ENCODE data around the gene RAD51. TPM values are rescaled to one million over a fixed set of nuclear protein-coding genes. Genes with fewer than 3 reads are reported as not detected.

The RAD51 gene
- total and polyA plus RNA-seq, 2 of the 8 experiments (the other 6 are each of a cell fraction or from before 2014, with no cell fraction given) = 32.2 to 42.4 TPM

DNA sequence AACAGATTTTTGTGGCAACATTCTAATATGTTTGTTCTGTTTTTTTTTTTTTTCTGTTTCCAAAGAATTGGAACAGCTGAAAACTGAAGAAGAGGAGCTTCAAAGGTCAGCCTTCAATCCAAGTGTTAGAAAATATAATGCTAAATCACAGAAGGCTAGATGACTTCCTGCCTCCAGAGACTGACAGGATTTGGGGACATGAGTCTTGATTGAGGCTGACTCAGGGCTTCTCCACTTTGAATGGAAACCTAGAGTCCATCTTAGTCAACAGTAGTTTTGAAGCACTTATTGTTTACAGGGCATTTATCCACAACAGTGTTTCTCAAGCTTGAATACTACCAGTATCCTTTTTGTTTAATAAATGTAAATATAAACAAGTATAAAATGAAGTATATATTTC lies 44.5 kb upstream of the RAD51 start:
- TF ChIP-seq HDAC6 (IDR thresholded peaks at IDR 0.05; ENCODE audit: low read depth, low read length) = no peak
- TF ChIP-seq KDM4A (IDR thresholded peaks at IDR 0.05; ENCODE audit: low read depth, low read length, severe bottlenecking) = no peak
- no peak for TF ChIP-seq RBBP5 (IDR thresholded peaks at IDR 0.05; ENCODE audit: borderline replicate concordance, low read depth, low read length)
- no peak for TF ChIP-seq NANOG (IDR thresholded peaks at IDR 0.05; ENCODE audit: insufficient read depth, low read depth, low read length, poor library complexity, severe bottlenecking)
- no peak for TF ChIP-seq BRCA1 (IDR thresholded peaks at IDR 0.05; ENCODE audit: low read depth, low read length)
- no peak for TF ChIP-seq RNF2 (IDR thresholded peaks at IDR 0.05; ENCODE audit: borderline replicate concordance, low read depth, low read length, missing control alignments, poor library complexity, severe bottlenecking)
- no peak for TF ChIP-seq ASH2L (IDR thresholded peaks at IDR 0.05; ENCODE audit: low read length)
- no peak overlapping the region for H3K18ac ChIP-seq (ENCODE audit: extremely low read depth, low read length)
- no peak overlapping the region for H2AFZ ChIP-seq (ENCODE audit: low read length)
- no peak overlapping the region for H2BK20ac ChIP-seq (ENCODE audit: low read length)
- CTCF ChIA-PET (ENCODE audit: partially characterized antibody) = interaction anchor here (0.6 kb wide), 1 partner anchor 376 kb away, joined by 3 read pairs; no protein-coding TSS in a partner anchor
- H3K27ac ChIP-seq (ENCODE audit: low read depth, low read length) = no peak overlapping the region
- H3K79me2 ChIP-seq (ENCODE audit: control insufficient read depth in 1 of 2, insufficient read depth in 2 of 2, low read length in 2 of 2) = no peaks in the 10 kb centered on the region
- no peak overlapping the region for H2BK120ac ChIP-seq (replicated peaks; ENCODE audit: low read depth, low read length)
- no peaks in the 10 kb centered on the region for H3K4me1 ChIP-seq (replicated peaks in 1 of 4; ENCODE audit: control insufficient read depth in 3 of 4, insufficient read depth in 4 of 4, low read length in 3 of 4)
- H4K20me1 ChIP-seq (replicated peaks in 1 of 2; ENCODE audit: control insufficient read depth in 1 of 2, insufficient read depth in 2 of 2, low read length in 2 of 2) = no peaks in the 10 kb centered on the region
- no peak overlapping the region for H2BK12ac ChIP-seq (ENCODE audit: low read depth, low read length)
- POLR2A ChIA-PET (ENCODE audit: partially characterized antibody) = interaction anchor here (1.6 kb wide), 1 partner anchor 44 kb away, joined by 3 read pairs; the partner anchor contains the start of gene RAD51
- no peak overlapping the region for H2BK5ac ChIP-seq (ENCODE audit: low read depth, low read length)
- H3K23ac ChIP-seq (ENCODE audit: insufficient read length) = no peak overlapping the region
- no peaks in the 10 kb centered on the region for H3K79me1 ChIP-seq (ENCODE audit: low read depth, low read length)
- H3K9me3 ChIP-seq (ENCODE audit: insufficient read depth in 2 of 2, low read depth in 1 of 2, low read length in 1 of 2) = no peaks in the 10 kb centered on the region
- H3K36me3 ChIP-seq (ENCODE audit: control insufficient read depth in 2 of 4, insufficient read depth in 4 of 4, low read length in 3 of 4) = peaks cover 0 to 15% (median under 1%) of the 10 kb centered on the region in 4 experiments; a peak in 3 of 8 replicates
- H4K8ac ChIP-seq (ENCODE audit: extremely low read depth, insufficient read depth, low read length) = no peak overlapping the region
- H3K14ac ChIP-seq (ENCODE audit: insufficient read length) = no peak overlapping the region
- no peak overlapping the region for H3K4me3 ChIP-seq (ENCODE audit: extremely low read depth in 1 of 4, insufficient read depth in 2 of 4, low read depth in 3 of 4, low read length in 4 of 4)
- no peak overlapping the region for H3K4me2 ChIP-seq (ENCODE audit: insufficient read depth in 1 of 2, low read depth in 2 of 2, low read length in 2 of 2)
- no peak overlapping the region for H3K4ac ChIP-seq (replicated peaks; ENCODE audit: insufficient read length, low read depth, low read length)
- no peaks in the 10 kb centered on the region for H3K23me2 ChIP-seq (ENCODE audit: low read depth, low read length)
- no peak overlapping the region for H2AK5ac ChIP-seq (ENCODE audit: low read depth, low read length)
- DNase-seq (ENCODE audit: low read depth in 1 of 2, low spot score in 2 of 2) (no peak), FAIRE-seq (no peak)
- no peaks in the 10 kb centered on the region for H3K27me3 ChIP-seq (replicated peaks in 1 of 4; ENCODE audit: control insufficient read depth in 3 of 4, extremely low read depth in 1 of 4, insufficient read depth in 3 of 4, low read length in 3 of 4)
- no peak overlapping the region for H4K5ac ChIP-seq (ENCODE audit: insufficient read length, low read depth, low read length)
- no peak overlapping the region for H3K9ac ChIP-seq (replicated peaks in 1 of 4; ENCODE audit: extremely low read depth in 1 of 4, low read depth in 3 of 4, low read length in 3 of 4)
- no peak overlapping the region for H4K91ac ChIP-seq (replicated peaks; ENCODE audit: insufficient read length, low read length)
- H3K56ac ChIP-seq (replicated peaks; ENCODE audit: insufficient read length, low read depth, low read length) = no peak overlapping the region
- H2BK15ac ChIP-seq (ENCODE audit: low read length) = no peak overlapping the region
